Uterus (tissue), 4 donors: ENCODE results near the gene PDK2. TPM values are rescaled to one million over a fixed set of nuclear protein-coding genes. Genes with fewer than 3 reads are reported as not detected.

ENCODE experiments used
- DNase-seq, 2 donors: peaks; one replicate each; pipeline ENCODE4 v3.0.0-alpha.2; 2019 to 2020
- H3K27ac ChIP-seq, 2 donors: fragments of 200-600 bp; sonication (generic); 1 replicate in 1 of 2; 2 replicates in 1 of 2; pipeline ENCODE4 v1.5.1; 2016 to 2018
- H3K27me3 ChIP-seq, 2 donors: fragments of 200-600 bp; sonication (generic); one replicate each; pipeline ENCODE4 v1.5.1; 2018 to 2019; ENCODE audit warnings: control low read depth in 1 of 2
- H3K36me3 ChIP-seq, 2 donors: fragments of 200-600 bp; sonication (generic); one replicate each; pipeline ENCODE4 v1.5.1; 2019; ENCODE audit warnings: control low read depth in 1 of 2
- H3K4me1 ChIP-seq, 2 donors: fragments of 200-600 bp; sonication (generic); one replicate each; pipeline ENCODE4 v1.5.1; 2018 to 2019; ENCODE audit warnings: control low read depth in 1 of 2
- H3K4me3 ChIP-seq, 2 donors: fragments of 200-600 bp; sonication (generic); 1 replicate in 1 of 2; 2 replicates in 1 of 2; pipeline ENCODE4 v1.5.1; 2018 to 2019; ENCODE audit warnings: mild to moderate bottlenecking in 1 of 2
- H3K9me3 ChIP-seq, 2 donors: fragments of 200-600 bp; sonication (generic); one replicate each; pipeline ENCODE4 v1.5.1; 2019; ENCODE audit warnings: control low read depth in 1 of 2
- CTCF ChIP-seq, 4 experiments: fragments of 200-600 bp in 2 of 4; fragments of 450-650 bp in 2 of 4; sonication (generic) in 2 of 4; IDR thresholded peaks; one replicate each; pipeline ENCODE4 v1.5.1; 2016 to 2019; ENCODE audit warnings: antibody characterized with exemption in 4 of 4, mild to moderate bottlenecking in 2 of 4, moderate library complexity in 1 of 4
- POLR2A ChIP-seq, 2 donors: fragments of 450-650 bp; IDR thresholded peaks; one replicate each; pipeline ENCODE4 v1.6.1; 2016; ENCODE audit warnings: antibody characterized with exemption in 2 of 2, mild to moderate bottlenecking in 1 of 2, moderate library complexity in 1 of 2
- intact Hi-C: fragments of 100-400 bp; cut with DNase I; formaldehyde crosslinking; loops from one replicate; pipeline ENCODE4 v1.15.1; 2023; ENCODE audit warnings: low total_unique reads
- total RNA-seq, 4 donors: library from RNA; depleted of rRNA in 3 of 4; stranded (reverse); fragments of >200 nt in 3 of 4; gene quantifications; one replicate each; pipeline versions ENCODE4 v1.1.0 to v1.2.4, GENCODE V29; 2014 to 2023
- donor health status: DM: yes; HTN: yes; CAD: no.

The PDK2 gene
- total RNA-seq, 4 donors from 2014 or later = 12.9 to 62.6 (median 32.4) TPM

- no peak for DNase-seq
- Histone ChIP-seq H3K4me1 (peaks cover 0 to 12% of the 10 kb centered on the region in 2 donors), H3K4me3 (no peak overlapping the region), H3K27me3 (no peaks in the 10 kb centered on the region), H3K36me3 (no peaks in the 10 kb centered on the region), H3K27ac (peak overlapping the region; percentile 63 to 65), H3K9me3 (no peaks in the 10 kb centered on the region)
- TF ChIP-seq POLR2A (IDR thresholded peaks at IDR 0.05) (no peak), CTCF (IDR thresholded peaks at IDR 0.05) (no peak)
- intact Hi-C loops = no loop called here
These were observed 15.6 kb downstream of the PDK2 start for GRCh38 chr17:50110591-50111349.

GRCh38 chr17:50111673-50112655 is 16.8 kb downstream of the PDK2 start:
- no peaks in the 10 kb centered on the region for H3K36me3 ChIP-seq
- no peaks in the 10 kb centered on the region for H3K27me3 ChIP-seq
- H3K9me3 ChIP-seq = no peaks in the 10 kb centered on the region
- intact Hi-C loops = no loop called here
- no peak overlapping the region for H3K4me3 ChIP-seq
- no peak for DNase-seq
- peaks cover 0 to 12% of the 10 kb centered on the region in 2 donors for H3K4me1 ChIP-seq
- no peak for TF ChIP-seq CTCF (IDR thresholded peaks at IDR 0.05)
- TF ChIP-seq POLR2A (IDR thresholded peaks at IDR 0.05) = no peak
- H3K27ac ChIP-seq = peak overlapping the region; percentile 63 to 65

- H3K27me3 ChIP-seq = no peaks in the 10 kb centered on the region
- peaks cover 0 to 15% of the 10 kb centered on the region in 2 donors for H3K4me1 ChIP-seq
- H3K36me3 ChIP-seq = no peaks in the 10 kb centered on the region
- peak overlapping the region; percentile 63 to 65 for H3K27ac ChIP-seq
- no peak overlapping the region for H3K4me3 ChIP-seq
- no peaks in the 10 kb centered on the region for H3K9me3 ChIP-seq
- intact Hi-C loops = no loop called here
- DNase-seq = peak in 1 of 2 donors; percentile 39
- peak in 1 of 4 experiments; percentile 3 for TF ChIP-seq CTCF (IDR thresholded peaks at IDR 0.05)
- TF ChIP-seq POLR2A (IDR thresholded peaks at IDR 0.05) = no peak
These were observed 17.5 kb downstream of the PDK2 start for GRCh38 chr17:50112694-50113093.

GRCh38 chr17:50113624-50114320 is 18.6 kb downstream of the PDK2 start:
- TF ChIP-seq CTCF (IDR thresholded peaks at IDR 0.05) = no peak
- no peak for TF ChIP-seq POLR2A (IDR thresholded peaks at IDR 0.05)
- no peak overlapping the region for H3K27ac ChIP-seq
- intact Hi-C loops = no loop called here

More at GRCh38 chr17:50113624-50114320, 18.6 kb downstream of the PDK2 start:
- Histone ChIP-seq H3K9me3 (no peaks in the 10 kb centered on the region), H3K4me3 (no peak overlapping the region), H3K36me3 (no peaks in the 10 kb centered on the region), H3K27me3 (no peaks in the 10 kb centered on the region), H3K4me1 (peaks cover 0 to 17% of the 10 kb centered on the region in 2 donors)
- DNase-seq = peak in 1 of 2 donors; percentile 50
